Stimulated activated CD4-positive, alpha-beta T cell treated with anti-CD3 and anti-CD28 coated beads, Interleukin-2, amount 100 ng/mL, for 24 hours (primary cell): ENCODE data around the gene GFPT1.

Experiments used
- DNase-seq, 2 donors: peaks; one replicate each; pipeline ENCODE4 v3.0.0-alpha.2; 2020

Gene GFPT1

DNA sequence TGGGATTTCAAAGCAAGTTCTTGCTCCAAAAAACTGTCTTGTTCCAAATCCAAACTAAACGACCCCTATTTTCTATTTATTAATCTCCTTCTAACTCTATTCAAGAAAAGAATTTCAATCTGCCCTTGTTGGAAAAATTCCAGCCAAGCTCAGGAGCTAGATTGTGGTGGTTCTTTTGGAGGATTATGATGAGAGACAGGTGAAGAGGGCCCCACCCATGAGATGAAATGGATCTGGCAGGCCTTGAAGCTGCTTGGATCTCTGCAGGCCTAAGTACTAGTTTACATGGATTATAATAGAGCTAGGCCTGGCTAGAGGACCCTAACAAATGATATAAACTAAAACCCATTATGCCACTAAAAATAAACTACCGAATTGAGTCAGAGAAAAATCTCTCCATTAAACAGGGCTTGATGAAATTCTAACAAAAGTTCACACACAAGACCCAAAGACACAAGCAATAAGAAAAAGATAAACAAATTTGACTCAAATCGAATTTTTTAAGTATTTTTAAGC, 101.6 kb downstream of the GFPT1 start:
- no peak for DNase-seq

DNA sequence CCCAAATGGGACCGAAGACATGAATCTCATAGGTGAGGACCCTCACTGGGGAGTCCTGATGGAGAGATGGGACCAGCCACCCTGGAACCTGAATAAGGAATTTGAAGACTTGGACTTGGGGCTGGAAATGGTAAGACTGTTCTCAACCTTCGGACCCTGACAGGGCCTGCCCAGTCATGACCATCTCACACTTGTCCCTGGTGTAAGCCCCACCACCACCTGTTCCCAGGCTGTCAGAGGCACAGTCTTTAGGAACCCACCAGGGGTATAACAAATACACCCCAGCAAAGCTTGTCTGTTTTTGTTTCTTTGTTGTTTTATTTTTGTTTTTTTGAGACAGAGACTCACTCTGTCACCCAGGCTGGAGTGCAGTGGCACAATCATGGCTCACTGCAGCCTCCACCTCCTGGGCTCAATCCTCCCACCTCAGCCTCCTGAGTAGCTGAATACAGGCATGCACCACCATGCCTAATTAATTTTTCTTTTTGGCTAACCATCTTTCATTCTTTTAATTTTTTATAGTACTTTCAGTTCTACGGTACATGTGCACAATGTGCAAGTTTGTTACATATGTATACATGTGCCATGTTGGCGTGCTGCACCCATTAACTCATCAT, 106.1 kb downstream of the GFPT1 start:
- no peak for DNase-seq

DNA sequence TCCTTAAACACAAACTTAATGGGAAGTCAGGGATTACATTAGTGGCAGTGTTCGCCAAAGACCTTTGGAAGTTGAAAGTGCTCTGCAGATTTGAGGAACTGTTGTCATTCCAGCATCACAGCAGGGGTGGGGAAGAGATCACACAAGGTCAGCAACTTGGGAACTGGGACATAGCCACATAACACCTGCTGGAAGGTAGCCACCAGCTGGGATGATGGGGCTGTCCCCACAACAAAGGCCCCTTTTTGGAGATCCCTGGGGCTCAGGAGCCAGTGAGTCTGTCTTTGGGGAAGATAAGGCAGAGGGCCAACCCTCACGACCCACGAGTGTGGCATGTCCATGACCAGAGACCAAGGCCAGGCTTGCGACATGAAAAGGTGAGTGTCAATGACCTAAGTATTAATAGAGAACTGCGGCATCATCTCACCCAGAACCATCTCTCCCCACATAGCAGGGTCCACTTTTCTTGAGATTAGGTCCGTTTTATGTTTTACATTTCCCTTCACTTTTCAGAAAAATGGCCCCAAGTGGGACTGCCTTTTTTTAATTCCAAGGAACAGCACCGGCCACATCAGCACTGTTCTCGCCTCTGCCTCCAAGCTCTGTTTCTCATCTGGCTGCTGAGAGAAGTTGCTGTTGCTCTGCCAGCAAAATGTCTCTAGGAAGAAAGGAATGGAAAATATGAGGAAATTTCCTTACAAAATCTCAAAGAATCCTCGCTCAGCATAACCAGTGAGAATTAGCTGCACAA, 106.9 kb downstream of the GFPT1 start:
- DNase-seq, result no peak

DNA sequence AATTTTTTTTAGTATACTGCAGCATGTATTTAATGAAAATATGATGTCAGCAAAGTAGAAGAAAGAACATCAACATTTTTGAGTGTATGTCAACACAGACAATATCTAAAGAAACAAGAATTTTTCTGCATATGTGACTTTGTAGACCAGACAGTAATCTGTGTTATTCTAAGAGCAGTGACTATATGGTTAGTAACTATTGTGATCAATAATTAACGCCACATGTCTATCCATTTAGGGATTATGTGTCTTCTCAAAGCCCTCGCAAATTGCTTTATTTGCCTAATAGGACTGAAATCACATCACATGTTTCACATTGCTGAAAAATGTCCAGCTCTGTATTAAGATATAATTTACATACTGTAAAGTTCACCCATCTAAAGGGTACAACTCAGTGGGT, 107.8 kb downstream of the GFPT1 start:
- DNase-seq, result no peak

DNA sequence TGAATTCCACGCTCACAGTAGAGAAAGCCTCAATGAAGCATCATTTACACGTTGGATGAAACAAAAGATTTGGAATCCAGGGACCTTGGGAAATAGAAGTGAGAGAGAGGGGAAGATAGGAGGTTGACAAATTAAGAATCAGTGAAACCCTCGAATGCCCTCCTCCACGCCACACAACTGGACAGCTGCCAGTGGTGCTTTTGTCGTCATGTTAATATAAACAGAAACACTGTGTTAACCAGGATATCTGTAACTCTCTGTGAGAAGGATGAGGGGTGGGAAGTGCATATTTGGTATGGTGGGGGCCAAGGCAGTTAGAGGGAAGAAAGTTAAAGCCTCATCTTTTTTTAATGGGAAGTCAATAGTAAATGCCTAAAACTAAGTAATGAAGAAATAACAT, 108.7 kb downstream of the GFPT1 start:
- DNase-seq, result no peak

DNA sequence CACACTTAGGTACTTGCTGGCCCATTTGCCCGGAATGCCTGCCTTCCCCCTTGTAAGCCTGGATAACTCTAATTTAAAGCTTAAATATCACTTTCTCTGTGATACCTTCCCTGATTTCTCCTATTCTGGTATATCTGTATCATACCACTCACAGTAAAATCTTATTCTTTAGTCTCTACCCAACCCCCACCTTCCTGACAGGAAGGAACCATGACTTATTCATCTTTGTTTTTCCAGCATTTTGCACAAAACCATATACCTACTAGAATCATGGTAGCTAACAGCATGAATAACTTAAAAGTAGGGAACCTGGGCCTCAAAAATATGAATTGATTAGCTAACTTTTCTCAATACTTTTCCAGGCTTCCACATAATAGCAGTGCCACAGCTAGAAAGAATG, 111.5 kb downstream of the GFPT1 start:
- no peak for DNase-seq

DNA sequence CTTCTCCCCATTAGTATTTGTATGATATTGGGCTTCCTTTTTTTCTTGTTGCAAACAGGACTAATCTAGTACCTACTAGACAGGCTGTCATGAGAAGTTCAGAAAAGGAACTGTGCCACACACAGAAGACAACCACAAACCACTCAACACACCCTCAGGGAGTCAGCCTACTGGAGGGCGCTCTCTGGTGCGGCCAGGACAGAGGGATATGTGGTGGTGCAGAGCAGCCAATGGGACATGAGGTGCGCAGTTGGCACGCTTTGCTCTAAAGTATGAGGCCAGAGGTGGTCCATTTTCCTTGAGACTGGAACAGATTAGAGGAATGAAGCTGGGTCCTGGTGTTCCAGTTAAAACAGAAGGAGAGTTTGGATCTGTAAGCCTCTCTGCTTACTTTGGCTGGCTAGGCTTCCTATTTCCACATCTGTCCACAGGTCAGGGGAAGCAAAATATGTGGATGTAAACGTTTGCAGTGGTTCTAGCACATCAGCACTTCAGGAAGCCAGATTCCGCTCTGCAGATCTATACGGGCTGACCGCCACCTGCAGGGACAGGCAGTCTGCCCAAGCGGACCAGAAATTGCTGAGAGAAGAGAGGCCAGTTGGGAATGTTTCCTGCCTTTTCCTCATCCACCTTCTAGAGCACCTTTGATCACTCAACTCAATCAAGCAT, 114.1 kb downstream of the GFPT1 start:
- DNase-seq, result no peak

DNA sequence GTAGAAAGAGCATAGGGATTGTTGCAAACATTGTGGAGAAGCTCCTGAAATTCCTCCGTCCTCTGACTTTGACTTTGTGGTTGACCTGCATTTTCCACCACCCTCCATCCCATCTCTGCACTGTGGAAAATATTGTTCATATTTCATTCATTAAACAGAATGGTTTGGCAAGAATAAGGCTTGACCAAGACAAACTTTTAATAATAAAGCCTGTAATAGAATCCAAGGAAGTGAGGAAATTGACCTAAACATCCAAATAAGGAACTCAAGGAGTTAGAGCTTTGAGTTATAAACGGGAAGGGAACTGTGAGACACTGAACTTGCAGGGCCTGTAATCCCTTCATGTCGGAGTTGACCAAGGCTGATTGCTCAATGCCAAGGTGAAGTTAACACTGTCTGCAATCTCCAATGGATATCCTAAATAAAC, 115.2 kb downstream of the GFPT1 start:
- DNase-seq, result no peak
